HepG2 (cell line): ENCODE data around the gene SMIM36. TPM values are rescaled to one million over a fixed set of nuclear protein-coding genes. Genes with fewer than 3 reads are reported as not detected.

Experiments used
- ARNT ChIP-seq: fragments of 450-650 bp; IDR thresholded peaks from 2 replicates; pipeline ENCODE4 v1.6.1; 2017
- ATF1 ChIP-seq: IDR thresholded peaks from 2 replicates; pipeline ENCODE4 v1.6.1; 2016; ENCODE audit warnings: mild to moderate bottlenecking, control low read depth
- BORCS8-MEF2B ChIP-seq: sonication (generic); formaldehyde crosslinking; IDR thresholded peaks from 2 replicates; pipeline ENCODE4 v1.8.0; 2022; ENCODE audit warnings: mild to moderate bottlenecking, missing genetic modification reagents
- CBFB ChIP-seq: sonication (generic); formaldehyde crosslinking; IDR thresholded peaks from 2 replicates; pipeline ENCODE4 v1.4.0; 2020; ENCODE audit warnings: missing genetic modification reagents
- CEBPZ ChIP-seq: IDR thresholded peaks from 2 replicates; pipeline ENCODE4 v1.6.1; 2012; ENCODE audit warnings: low read length, improper control_type of control experiment
- CHD4 ChIP-seq: fragments of 200-600 bp; sonication (generic); IDR thresholded peaks from 2 replicates; pipeline ENCODE4 v1.7.0; 2017; ENCODE audit warnings: mild to moderate bottlenecking, low read length, borderline replicate concordance
- E2F2 ChIP-seq: sonication (generic); formaldehyde crosslinking; IDR thresholded peaks from 2 replicates; pipeline ENCODE4 v1.4.0; 2020; ENCODE audit warnings: missing genetic modification reagents, borderline replicate concordance
- ELF1 ChIP-seq: sonication (generic); formaldehyde crosslinking; IDR thresholded peaks from 2 replicates; pipeline ENCODE4 v1.4.0; 2020; ENCODE audit warnings: missing genetic modification reagents
- ETV5 ChIP-seq: IDR thresholded peaks from 2 replicates; pipeline ENCODE4 v1.6.1; 2018; ENCODE audit warnings: missing biosample characterization, missing genetic modification reagents, inconsistent platforms, borderline replicate concordance
- GLI4 ChIP-seq: sonication (generic); formaldehyde crosslinking; IDR thresholded peaks from 2 replicates; pipeline ENCODE4 v1.5.1; 2020; ENCODE audit warnings: missing genetic modification reagents, mild to moderate bottlenecking, moderate library complexity, borderline replicate concordance
- MBD4 ChIP-seq: IDR thresholded peaks from 2 replicates; pipeline ENCODE4 v1.6.1; 2012; ENCODE audit warnings: low read length, inconsistent platforms, borderline replicate concordance
- NCOA2 ChIP-seq: sonication (generic); formaldehyde crosslinking; IDR thresholded peaks from 2 replicates; pipeline ENCODE4 v1.8.0; 2022; ENCODE audit warnings: inconsistent platforms
- NCOA5 ChIP-seq: sonication (generic); formaldehyde crosslinking; IDR thresholded peaks from 2 replicates; pipeline ENCODE4 v1.4.0; 2020; ENCODE audit warnings: missing genetic modification reagents
- NFIC ChIP-seq: IDR thresholded peaks from 2 replicates; pipeline ENCODE4 v1.6.1; 2012; ENCODE audit warnings: mild to moderate bottlenecking, low read length, inconsistent platforms
- PHF5A ChIP-seq: IDR thresholded peaks from one replicate; pipeline ENCODE4 v1.6.1; 2018; ENCODE audit warnings: low read depth, missing genetic modification reagents; ENCODE audit not compliant: unreplicated experiment
- RFXAP ChIP-seq: sonication (generic); formaldehyde crosslinking; IDR thresholded peaks from 2 replicates; pipeline ENCODE4 v1.4.0; 2020; ENCODE audit warnings: missing genetic modification reagents, borderline replicate concordance
- SKI ChIP-seq: fragments of 450-650 bp; IDR thresholded peaks from one replicate; pipeline ENCODE4 v1.6.1; 2018; ENCODE audit warnings: mild to moderate bottlenecking; ENCODE audit not compliant: partially characterized antibody
- SOX6 ChIP-seq, 2 experiments: fragments of 450-650 bp in 1 of 2; sonication (generic) in 1 of 2; formaldehyde crosslinking in 1 of 2; IDR thresholded peaks; 2 replicates each; pipeline versions ENCODE4 v1.4.0 to v1.6.1; 2017 to 2020; ENCODE audit warnings: antibody characterized with exemption in 1 of 2, mild to moderate bottlenecking in 1 of 2, missing genetic modification reagents in 1 of 2
- TARDBP ChIP-seq: sonication (generic); formaldehyde crosslinking; IDR thresholded peaks from 2 replicates; pipeline ENCODE4 v1.8.0; 2022; ENCODE audit warnings: mild to moderate bottlenecking, missing genetic modification reagents
- TEAD3 ChIP-seq: optimal IDR thresholded peaks from 2 replicates; pipeline ENCODE3; 2016; ENCODE audit warnings: borderline replicate concordance
- TERF1 ChIP-seq: sonication (generic); formaldehyde crosslinking; IDR thresholded peaks from 2 replicates; pipeline ENCODE4 v1.8.0; 2022; ENCODE audit warnings: mild to moderate bottlenecking, missing genetic modification reagents, moderate library complexity
- ZBTB3 ChIP-seq: sonication (generic); formaldehyde crosslinking; IDR thresholded peaks from 2 replicates; pipeline ENCODE4 v1.4.0; 2020; ENCODE audit warnings: low read depth, mild to moderate bottlenecking, moderate library complexity, missing genetic modification reagents, borderline replicate concordance
- ZBTB7A ChIP-seq: sonication (generic); formaldehyde crosslinking; IDR thresholded peaks from 2 replicates; pipeline ENCODE4 v1.8.0; 2022; ENCODE audit warnings: mild to moderate bottlenecking, missing genetic modification reagents
- ZNF121 ChIP-seq: sonication (generic); formaldehyde crosslinking; IDR thresholded peaks from 2 replicates; pipeline ENCODE4 v1.5.0; 2020; ENCODE audit warnings: mild to moderate bottlenecking, missing genetic modification reagents
- ZNF30 ChIP-seq: sonication (generic); formaldehyde crosslinking; IDR thresholded peaks from 2 replicates; pipeline ENCODE4 v1.5.0; 2020; ENCODE audit warnings: mild to moderate bottlenecking, missing genetic modification reagents
- ZNF460 ChIP-seq: sonication (generic); formaldehyde crosslinking; IDR thresholded peaks from 2 replicates; pipeline ENCODE4 v1.5.1; 2020; ENCODE audit warnings: missing genetic modification reagents, mild to moderate bottlenecking, borderline replicate concordance
- ZSCAN20 ChIP-seq: sonication (generic); formaldehyde crosslinking; IDR thresholded peaks from 2 replicates; pipeline ENCODE4 v1.4.0; 2020; ENCODE audit warnings: missing genetic modification reagents, mild to moderate bottlenecking, borderline replicate concordance
- polyA plus RNA-seq, 8 experiments: library from polyadenylated mRNA; depleted of rRNA in 3 of 8; stranded (reverse) in 7 of 8; unstranded in 1 of 8; fragments of >200 nt; fragmentation: Illumina TruSeq in 4 of 8; extraction: Trizol in 4 of 8; gene quantifications; 2 replicates each; pipeline versions ENCODE4 v1.2.1 to v1.2.3, GENCODE V29; 2011 to 2016; ENCODE audit warnings: low read depth in 4 of 8, missing spikeins in 1 of 8, mixed read lengths in 1 of 8; ENCODE audit not compliant: insufficient read depth in 1 of 8
- total RNA-seq, 5 experiments: library from RNA; depleted of rRNA; stranded (reverse); fragments of >200 nt; fragmentation: Illumina TruSeq; extraction: Trizol; gene quantifications; 2 replicates each; pipeline ENCODE4 v1.2.3, GENCODE V29; 2016; ENCODE audit warnings: low read depth in 1 of 5

SMIM36 gene
- total and polyA plus RNA-seq, 2 of the 13 experiments (the other 11 are each of a cell fraction or from before 2014, with no cell fraction given), result not detected

GRCh38 chr17:55446581-55447205, 64.6 kb downstream of the SMIM36 start (continued):
- TF ChIP-seq CEBPZ (no peak), CHD4 (no peak), ARNT (no peak), ETV5 (peak; percentile 89), MBD4 (peak; percentile 94; the same call in 1 of the 2 replicates), TEAD3 (peak; percentile 90), RFXAP (CRISPR knock-in tag) (0 out of 2 replicates have a peak, but pooled peaks have one; percentile 70), PHF5A (CRISPR knock-in tag) (no peak), ELF1 (no peak), ZNF460 (no peak), E2F2 (no peak), GLI4 (CRISPR knock-in tag) (no peak), ZNF121 (no peak), SOX6 (IDR thresholded peaks at IDR 0.05) (no peak), SOX6 (CRISPR knock-in tag; IDR thresholded peaks at IDR 0.05) (peak; percentile 95), TARDBP (CRISPR knock-in tag) (peak; percentile 93), TERF1 (CRISPR knock-in tag) (no peak), NCOA2 (CRISPR knock-in tag) (peak; percentile 99), NCOA5 (CRISPR knock-in tag) (no peak), ZSCAN20 (CRISPR knock-in tag) (peak; percentile 53; the same call in 1 of the 2 replicates), ZBTB3 (0 out of 2 replicates have a peak, but pooled peaks have one; percentile 46), ATF1 (CRISPR knock-in tag) (peak; percentile 84), BORCS8-MEF2B (no peak), CBFB (peak; percentile 83; the same call in 1 of the 2 replicates), ZBTB7A (CRISPR knock-in tag) (no peak), SKI (peak; percentile 34), ZNF30 (CRISPR knock-in tag) (no peak), NFIC (peak; percentile 100)
